Esophagus (tissue), 2 donors: ENCODE results near the gene INTS13. TPM values are rescaled to one million over a fixed set of nuclear protein-coding genes. Genes with fewer than 3 reads are reported as not detected.
"Not testable (repeated sequence)": the region's sequence is repeated elsewhere in the genome, so short reads cannot be mapped to it uniquely, and the experiment has no call there.

Experiments used
- H3K27ac ChIP-seq, 2 donors: one replicate each; pipeline ENCODE4 v1.5.1; 2013; ENCODE audit warnings: low read depth in 2 of 2, mild to moderate bottlenecking in 2 of 2, inconsistent platforms in 1 of 2, low read length in 1 of 2, moderate library complexity in 1 of 2
- H3K27me3 ChIP-seq, 2 donors: one replicate each; pipeline ENCODE4 v1.6.1; 2013; ENCODE audit warnings: low read length in 2 of 2, control low read depth in 1 of 2, mild to moderate bottlenecking in 1 of 2; ENCODE audit not compliant: insufficient read depth in 2 of 2, control insufficient read depth in 1 of 2
- H3K36me3 ChIP-seq, 2 donors: one replicate each; pipeline ENCODE4 v1.6.1; 2013; ENCODE audit warnings: low read length in 1 of 2; ENCODE audit not compliant: control insufficient read depth in 2 of 2, insufficient read depth in 2 of 2
- H3K4me1 ChIP-seq, 2 donors: one replicate each; pipeline ENCODE4 v1.6.1; 2013; ENCODE audit warnings: low read length in 1 of 2; ENCODE audit not compliant: control insufficient read depth in 2 of 2, insufficient read depth in 2 of 2
- H3K4me3 ChIP-seq, 2 donors: one replicate each; pipeline ENCODE4 v1.5.1; 2013; ENCODE audit warnings: low read length in 2 of 2, mild to moderate bottlenecking in 2 of 2, low read depth in 1 of 2, moderate library complexity in 1 of 2
- H3K9me3 ChIP-seq, 2 donors: one replicate each; pipeline ENCODE4 v1.6.1; 2013; ENCODE audit warnings: mild to moderate bottlenecking in 2 of 2, low read depth in 1 of 2, low read length in 1 of 2, moderate library complexity in 1 of 2; ENCODE audit not compliant: control insufficient read depth in 2 of 2, insufficient read depth in 1 of 2
- WGBS, 2 donors: extraction: QIAGEN DNeasy Blood & Tissue Kit; methylation state at CpG; one replicate each; pipeline ENCODE4 v1.1.7; 2013; 5-methylcytosine and 5-hydroxymethylcytosine counted together
- polyA plus RNA-seq, 2 donors: library from polyadenylated mRNA; stranded (reverse); fragments of 200-250 nt; gene quantifications; one replicate each; pipeline ENCODE4 v1.2.3, GENCODE V29; 2013
- donor health status: healthy with polysubstance abuse.
- donor health status: Bipolar disorder and iron deficiency.

The INTS13 gene
- polyA plus RNA-seq, 2 donors, result 17.0 to 33.0 TPM

DNA sequence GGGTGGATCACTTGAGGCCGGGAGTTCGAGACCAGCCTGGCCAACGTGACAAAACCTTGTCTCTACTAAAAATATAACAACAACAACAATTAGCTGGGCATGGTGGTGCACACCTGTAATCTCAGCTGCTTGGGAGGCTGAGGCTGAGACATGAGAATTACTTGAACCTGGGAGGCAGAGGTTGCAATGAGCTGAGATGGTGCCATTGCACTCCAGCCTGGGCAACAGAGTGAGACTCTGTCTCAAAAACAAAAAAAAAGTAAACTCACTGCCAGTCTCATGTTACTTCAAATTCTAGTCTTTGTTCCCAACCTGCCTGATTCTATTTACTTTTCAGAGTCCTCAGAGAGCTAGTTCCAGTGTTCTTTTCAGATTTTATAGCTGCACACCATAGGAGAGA lies 75.0 kb downstream of the INTS13 start:
- not testable (repeated sequence) for H3K27me3 ChIP-seq, H3K9me3 ChIP-seq, H3K4me3 ChIP-seq, H3K4me1 ChIP-seq, H3K36me3 ChIP-seq, H3K27ac ChIP-seq
- 95% methylated on average over 3 of the region's 3 CpGs for WGBS, 2 donors

DNA sequence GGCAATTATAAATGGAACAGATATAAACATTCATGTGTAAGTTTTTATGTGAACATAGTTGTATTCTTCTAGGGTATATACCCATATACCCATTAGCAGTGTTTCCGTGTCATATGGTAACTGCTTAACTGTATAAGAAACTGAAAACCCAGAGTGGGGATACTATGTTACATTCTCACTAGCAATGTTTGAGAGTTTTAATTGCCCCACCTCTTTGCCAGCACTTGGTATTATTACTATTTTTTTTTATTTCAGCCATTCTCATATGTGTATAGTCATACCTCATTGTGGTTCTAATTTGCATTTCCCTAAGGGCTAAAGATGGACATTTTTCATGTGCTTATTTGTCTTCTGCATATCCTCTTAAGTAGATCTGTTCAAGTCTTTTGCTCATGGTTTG lies 76.1 kb downstream of the INTS13 start:
- 96 to 98% methylated on average over 1 of the region's 1 CpG for WGBS, 2 donors
- Histone ChIP-seq H3K27ac (no peak overlapping the region), H3K9me3 (no peaks in the 10 kb centered on the region), H3K4me3 (no peak overlapping the region), H3K36me3 (no peaks in the 10 kb centered on the region), H3K4me1 (no peaks in the 10 kb centered on the region), H3K27me3 (no peaks in the 10 kb centered on the region)

GRCh38 chr12:26857465-26858176 lies 80.2 kb downstream of the INTS13 start:
- no peak overlapping the region for H3K27ac ChIP-seq
- H3K4me3 ChIP-seq, result no peak overlapping the region
- WGBS, 2 donors, result 65 to 69% methylated on average over 6 of the region's 6 CpGs
- no peaks in the 10 kb centered on the region for H3K27me3 ChIP-seq
- H3K36me3 ChIP-seq, result no peaks in the 10 kb centered on the region
- H3K9me3 ChIP-seq, result no peaks in the 10 kb centered on the region
- H3K4me1 ChIP-seq, result no peaks in the 10 kb centered on the region

GRCh38 chr12:26855337-26855736 lies 82.4 kb downstream of the INTS13 start:
- no peaks in the 10 kb centered on the region for H3K36me3 ChIP-seq
- no peak overlapping the region for H3K4me3 ChIP-seq
- H3K27me3 ChIP-seq, result no peaks in the 10 kb centered on the region
- H3K4me1 ChIP-seq, result no peaks in the 10 kb centered on the region
- WGBS, 2 donors, result 45 to 62% methylated on average over 1 of the region's 1 CpG
- no peaks in the 10 kb centered on the region for H3K9me3 ChIP-seq
- H3K27ac ChIP-seq, result no peak overlapping the region

Other genes with a start within 250 kb of the INTS13 start
- gene ITPR2, start 104.8 kb downstream of the INTS13 start, polyA plus RNA-seq, result 1 to 10 TPM; 4.8 to 5.7 TPM
- 10 to 100 TPM; 17.8 to 20.2 TPM for gene FGFR1OP2, start 489 bp upstream of the INTS13 start, polyA plus RNA-seq
- 10 to 100 TPM; 15.9 to 43.3 TPM for gene TM7SF3, start 76.4 kb upstream of the INTS13 start, polyA plus RNA-seq
- 10 to 100 TPM; 25.3 to 31.8 TPM for gene MED21, start 84.6 kb upstream of the INTS13 start, polyA plus RNA-seq
- gene C12orf71, start 144.6 kb upstream of the INTS13 start, polyA plus RNA-seq, result not detected